HL-60 (cell line): ENCODE measurements around the gene ABCA7.

Experiments used
- GABPA ChIP-seq: IDR thresholded peaks from 2 replicates; pipeline ENCODE4 v1.6.1; 2012; ENCODE audit warnings: low read depth
- POLR2AphosphoS5 ChIP-seq: IDR thresholded peaks from 2 replicates; pipeline ENCODE4 v1.6.1; 2012; ENCODE audit warnings: low read depth
- REST ChIP-seq: IDR thresholded peaks from 2 replicates; pipeline ENCODE4 v1.6.1; 2012; ENCODE audit warnings: low read depth; ENCODE audit not compliant: insufficient replicate concordance
- TF ChIP-seq, protein P1 (sequence below): IDR thresholded peaks from one replicate; pipeline ENCODE4 v1.5.1; 2011; ENCODE audit warnings: low read length, control low read depth, inconsistent platforms; ENCODE audit not compliant: insufficient read depth

- TF ChIP-seq, protein P1, sequence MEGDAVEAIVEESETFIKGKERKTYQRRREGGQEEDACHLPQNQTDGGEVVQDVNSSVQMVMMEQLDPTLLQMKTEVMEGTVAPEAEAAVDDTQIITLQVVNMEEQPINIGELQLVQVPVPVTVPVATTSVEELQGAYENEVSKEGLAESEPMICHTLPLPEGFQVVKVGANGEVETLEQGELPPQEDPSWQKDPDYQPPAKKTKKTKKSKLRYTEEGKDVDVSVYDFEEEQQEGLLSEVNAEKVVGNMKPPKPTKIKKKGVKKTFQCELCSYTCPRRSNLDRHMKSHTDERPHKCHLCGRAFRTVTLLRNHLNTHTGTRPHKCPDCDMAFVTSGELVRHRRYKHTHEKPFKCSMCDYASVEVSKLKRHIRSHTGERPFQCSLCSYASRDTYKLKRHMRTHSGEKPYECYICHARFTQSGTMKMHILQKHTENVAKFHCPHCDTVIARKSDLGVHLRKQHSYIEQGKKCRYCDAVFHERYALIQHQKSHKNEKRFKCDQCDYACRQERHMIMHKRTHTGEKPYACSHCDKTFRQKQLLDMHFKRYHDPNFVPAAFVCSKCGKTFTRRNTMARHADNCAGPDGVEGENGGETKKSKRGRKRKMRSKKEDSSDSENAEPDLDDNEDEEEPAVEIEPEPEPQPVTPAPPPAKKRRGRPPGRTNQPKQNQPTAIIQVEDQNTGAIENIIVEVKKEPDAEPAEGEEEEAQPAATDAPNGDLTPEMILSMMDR, result no peak
- TF ChIP-seq POLR2AphosphoS5 (no peak), GABPA (no peak), REST (no peak)
Measured at GRCh38 chr19:1089891-1090290, 50.0 kb downstream of the ABCA7 start.
